CMK (cell line): ENCODE measurements around the gene SHLD1.
"Not testable (repeated sequence)": the region's sequence is repeated elsewhere in the genome, so short reads cannot be mapped to it uniquely, and the experiment has no call there.

Experiments
- DNase-seq: peaks from one replicate; pipeline ENCODE4 v3.0.0-alpha.2; 2010; ENCODE audit warnings: low read depth

The SHLD1 gene

GRCh38 chr20:5781367-5781766 is 31.2 kb downstream of the SHLD1 start:
- DNase-seq: not testable (repeated sequence)

- DNase-seq: no peak
Observed at GRCh38 chr20:5781798-5782750, 31.9 kb downstream of the SHLD1 start.

GRCh38 chr20:5784735-5785134 is 34.5 kb downstream of the SHLD1 start:
- no peak for DNase-seq

- no peak for DNase-seq
Observed at GRCh38 chr20:5785146-5785545, 34.9 kb downstream of the SHLD1 start.

- no peak for DNase-seq
Observed at GRCh38 chr20:5786930-5787795, 37.0 kb downstream of the SHLD1 start.

GRCh38 chr20:5787796-5788165 is 37.6 kb downstream of the SHLD1 start:
- no peak for DNase-seq

- DNase-seq: peak; percentile 90
Observed at GRCh38 chr20:5788385-5788895, 38.2 kb downstream of the SHLD1 start.

- peak; percentile 5 for DNase-seq
Observed at GRCh38 chr20:5789827-5790226, 39.6 kb downstream of the SHLD1 start.

- no peak for DNase-seq
Observed at GRCh38 chr20:5793916-5794315, 43.7 kb downstream of the SHLD1 start.

- DNase-seq: no peak
Observed at GRCh38 chr20:5796331-5797040, 46.3 kb downstream of the SHLD1 start.

- no peak for DNase-seq
Observed at GRCh38 chr20:5797165-5797564, 47.0 kb downstream of the SHLD1 start.

GRCh38 chr20:5797843-5798462 is 47.8 kb downstream of the SHLD1 start:
- peak; percentile 17 for DNase-seq

GRCh38 chr20:5803754-5804303 is 53.6 kb downstream of the SHLD1 start:
- DNase-seq: not testable (repeated sequence)

GRCh38 chr20:5806457-5807263 is 56.5 kb downstream of the SHLD1 start:
- no peak for DNase-seq

GRCh38 chr20:5807431-5807830 is 57.2 kb downstream of the SHLD1 start:
- no peak for DNase-seq

GRCh38 chr20:5808901-5809300 is 58.7 kb downstream of the SHLD1 start:
- no peak for DNase-seq

- DNase-seq: no peak
Observed at GRCh38 chr20:5809495-5809894, 59.3 kb downstream of the SHLD1 start.

GRCh38 chr20:5810800-5811422 is 60.7 kb downstream of the SHLD1 start:
- no peak for DNase-seq

- no peak for DNase-seq
Observed at GRCh38 chr20:5811746-5812145, 61.5 kb downstream of the SHLD1 start.

- DNase-seq: no peak
Observed at GRCh38 chr20:5818346-5818681, 68.1 kb downstream of the SHLD1 start.
